Measurements from ENCODE around the gene SLC24A3. TPM values are rescaled to one million over a fixed set of nuclear protein-coding genes. Genes with fewer than 3 reads are reported as not detected.

The SLC24A3 gene
- polyA plus RNA-seq, 1 donor (not counting 4 experiments of a cell fraction or from before 2014, with no cell fraction given) = 0.17 TPM

- TF ChIP-seq CTCF (optimal IDR thresholded peaks at IDR 0.05 in 1 of 3, IDR thresholded peaks at IDR 0.05 in 1 of 3, conservative IDR thresholded peaks at IDR 0.05 in 1 of 3; ENCODE audit: extremely low read depth in 1 of 3, insufficient read depth in 2 of 3, low read length in 3 of 3) = no peak
- no peak for TF ChIP-seq EZH2 (IDR thresholded peaks at IDR 0.05; ENCODE audit: low read length)
- Histone ChIP-seq H3K27me3 (ENCODE audit: control insufficient read depth, extremely low read depth, insufficient read depth, low read length) (no peaks in the 10 kb centered on the region), H2AFZ (ENCODE audit: control insufficient read depth, low read length) (no peak overlapping the region), H3K27ac (ENCODE audit: control insufficient read depth, insufficient read depth, low read length) (no peak overlapping the region), H3K79me2 (ENCODE audit: control insufficient read depth, insufficient read depth, low read length) (no peaks in the 10 kb centered on the region), H3K4me3 (ENCODE audit: control insufficient read depth in 2 of 3, extremely low read depth in 1 of 3, insufficient read depth in 2 of 3, low read depth in 1 of 3, low read length in 3 of 3) (no peak overlapping the region), H3K36me3 (ENCODE audit: control insufficient read depth in 2 of 2, extremely low read depth in 1 of 2, insufficient read depth in 2 of 2, low read length in 2 of 2) (no peaks in the 10 kb centered on the region), H3K4me1 (ENCODE audit: control insufficient read depth, extremely low read depth, insufficient read depth, low read length) (no peaks in the 10 kb centered on the region), H4K20me1 (ENCODE audit: control insufficient read depth, extremely low read depth, insufficient read depth, low read length) (no peaks in the 10 kb centered on the region), H3K4me2 (ENCODE audit: control insufficient read depth, extremely low read depth, insufficient read depth, low read depth, low read length) (no peak overlapping the region), H3K9me3 (ENCODE audit: control insufficient read depth, low read depth, low read length) (no peaks in the 10 kb centered on the region), H3K9me1 (ENCODE audit: control insufficient read depth, extremely low read depth, insufficient read depth, low read length) (no peaks in the 10 kb centered on the region), H3K9ac (ENCODE audit: control insufficient read depth, extremely low read depth, insufficient read depth, low read length) (no peak overlapping the region)
- no peak for DNase-seq (ENCODE audit: low read depth, low spot score)
- no peak for FAIRE-seq
- dilution Hi-C loops (cut with MboI; ENCODE audit: extremely low pct_ligation_motif_present, low sequenced_read_pairs) = no loop called here
Measured at GRCh38 chr20:19274412-19275015, 62.1 kb downstream of the SLC24A3 start.

- dilution Hi-C loops (cut with MboI; ENCODE audit: extremely low pct_ligation_motif_present, low sequenced_read_pairs) = no loop called here
- Histone ChIP-seq H3K9me1 (ENCODE audit: control insufficient read depth, extremely low read depth, insufficient read depth, low read length) (no peaks in the 10 kb centered on the region), H3K4me3 (ENCODE audit: control insufficient read depth in 2 of 3, extremely low read depth in 1 of 3, insufficient read depth in 2 of 3, low read depth in 1 of 3, low read length in 3 of 3) (no peak overlapping the region), H3K79me2 (ENCODE audit: control insufficient read depth, insufficient read depth, low read length) (no peaks in the 10 kb centered on the region), H3K4me1 (ENCODE audit: control insufficient read depth, extremely low read depth, insufficient read depth, low read length) (no peaks in the 10 kb centered on the region), H2AFZ (ENCODE audit: control insufficient read depth, low read length) (no peak overlapping the region), H3K4me2 (ENCODE audit: control insufficient read depth, extremely low read depth, insufficient read depth, low read depth, low read length) (no peak overlapping the region), H4K20me1 (ENCODE audit: control insufficient read depth, extremely low read depth, insufficient read depth, low read length) (no peaks in the 10 kb centered on the region), H3K36me3 (ENCODE audit: control insufficient read depth in 2 of 2, extremely low read depth in 1 of 2, insufficient read depth in 2 of 2, low read length in 2 of 2) (no peaks in the 10 kb centered on the region), H3K27me3 (ENCODE audit: control insufficient read depth, extremely low read depth, insufficient read depth, low read length) (no peaks in the 10 kb centered on the region), H3K9ac (ENCODE audit: control insufficient read depth, extremely low read depth, insufficient read depth, low read length) (no peak overlapping the region), H3K9me3 (ENCODE audit: control insufficient read depth, low read depth, low read length) (no peaks in the 10 kb centered on the region), H3K27ac (ENCODE audit: control insufficient read depth, insufficient read depth, low read length) (no peak overlapping the region)
- no peak for TF ChIP-seq EZH2 (IDR thresholded peaks at IDR 0.05; ENCODE audit: low read length)
- TF ChIP-seq CTCF (optimal IDR thresholded peaks at IDR 0.05 in 1 of 3, IDR thresholded peaks at IDR 0.05 in 1 of 3, conservative IDR thresholded peaks at IDR 0.05 in 1 of 3; ENCODE audit: extremely low read depth in 1 of 3, insufficient read depth in 2 of 3, low read length in 3 of 3) = no peak
- DNase-seq (ENCODE audit: low read depth, low spot score) (no peak), FAIRE-seq (no peak)
Measured at GRCh38 chr20:19275038-19275629, 62.7 kb downstream of the SLC24A3 start.
